ENCODE results near the gene IL12RB2.

DNA sequence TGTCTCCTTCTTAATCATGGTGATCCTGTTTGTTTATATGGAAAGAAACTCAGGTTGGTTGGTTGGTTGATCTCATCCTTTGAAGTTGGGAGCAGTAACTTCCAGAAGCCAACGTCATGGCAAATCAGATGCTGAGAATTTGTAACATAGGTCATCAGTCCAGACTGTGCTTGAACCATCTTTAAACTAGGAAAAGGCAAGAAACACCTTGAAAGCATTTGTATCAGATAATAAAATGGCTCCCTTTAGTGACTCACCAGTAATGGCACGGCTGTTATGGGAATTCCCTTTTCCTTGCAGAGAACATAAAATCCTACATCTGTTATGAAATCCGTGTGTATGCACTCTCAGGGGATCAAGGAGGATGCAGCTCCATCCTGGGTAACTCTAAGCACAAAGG is 64.5 kb downstream of the IL12RB2 start:
- TF ChIP-seq, protein P1, sequence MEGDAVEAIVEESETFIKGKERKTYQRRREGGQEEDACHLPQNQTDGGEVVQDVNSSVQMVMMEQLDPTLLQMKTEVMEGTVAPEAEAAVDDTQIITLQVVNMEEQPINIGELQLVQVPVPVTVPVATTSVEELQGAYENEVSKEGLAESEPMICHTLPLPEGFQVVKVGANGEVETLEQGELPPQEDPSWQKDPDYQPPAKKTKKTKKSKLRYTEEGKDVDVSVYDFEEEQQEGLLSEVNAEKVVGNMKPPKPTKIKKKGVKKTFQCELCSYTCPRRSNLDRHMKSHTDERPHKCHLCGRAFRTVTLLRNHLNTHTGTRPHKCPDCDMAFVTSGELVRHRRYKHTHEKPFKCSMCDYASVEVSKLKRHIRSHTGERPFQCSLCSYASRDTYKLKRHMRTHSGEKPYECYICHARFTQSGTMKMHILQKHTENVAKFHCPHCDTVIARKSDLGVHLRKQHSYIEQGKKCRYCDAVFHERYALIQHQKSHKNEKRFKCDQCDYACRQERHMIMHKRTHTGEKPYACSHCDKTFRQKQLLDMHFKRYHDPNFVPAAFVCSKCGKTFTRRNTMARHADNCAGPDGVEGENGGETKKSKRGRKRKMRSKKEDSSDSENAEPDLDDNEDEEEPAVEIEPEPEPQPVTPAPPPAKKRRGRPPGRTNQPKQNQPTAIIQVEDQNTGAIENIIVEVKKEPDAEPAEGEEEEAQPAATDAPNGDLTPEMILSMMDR (IDR thresholded peaks at IDR 0.05): no peak
- TF ChIP-seq POLR2A (IDR thresholded peaks at IDR 0.05): no peak

Data from body of pancreas (tissue), 4 donors.